Fibroblast of lung (primary cell): ENCODE data around the gene PRCD. TPM values are rescaled to one million over a fixed set of nuclear protein-coding genes. Genes with fewer than 3 reads are reported as not detected.
A peak's percentile ranks its signal among the peaks of the same experiment; 100 is the strongest.

Experiments used
- DNase-seq, 2 donors: peaks; one replicate each; pipeline versions ENCODE4 v3.0.0 to v3.0.0-alpha.2; 2010; ENCODE audit warnings: low read depth in 2 of 2
- H2AFZ ChIP-seq: 2 replicates; pipeline ENCODE4 v1.5.1; 2012; ENCODE audit warnings: low read length, control low read depth, inconsistent platforms
- H3K27ac ChIP-seq: 2 replicates; pipeline ENCODE4 v1.5.1; 2011; ENCODE audit warnings: low read length, control low read depth; ENCODE audit not compliant: insufficient read depth
- H3K27me3 ChIP-seq: 2 replicates; pipeline ENCODE4 v1.5.1; 2011; ENCODE audit warnings: mild to moderate bottlenecking, low read length; ENCODE audit not compliant: control insufficient read depth, insufficient read depth
- H3K36me3 ChIP-seq: 2 replicates; pipeline ENCODE4 v1.5.1; 2011; ENCODE audit warnings: low read length; ENCODE audit not compliant: control insufficient read depth, insufficient read depth
- H3K4me1 ChIP-seq: 2 replicates; pipeline ENCODE4 v1.5.1; 2011; ENCODE audit warnings: low read length; ENCODE audit not compliant: control insufficient read depth, insufficient read depth; ENCODE audit errors: extremely low read depth
- H3K4me2 ChIP-seq: 2 replicates; pipeline ENCODE4 v1.5.1; 2011; ENCODE audit warnings: low read length, control low read depth; ENCODE audit not compliant: insufficient read depth; ENCODE audit errors: extremely low read depth
- H3K4me3 ChIP-seq, 4 experiments: fragments of 200-600 bp in 1 of 4; sonication (generic) in 1 of 4; replicated peaks in 1 of 4; 2 replicates each; pipeline ENCODE4 v1.5.1; 2011 to 2016; ENCODE audit warnings: low read length in 4 of 4, low read depth in 3 of 4, mild to moderate bottlenecking in 3 of 4, control low read depth in 2 of 4, inconsistent platforms in 1 of 4, mixed read lengths in 1 of 4; ENCODE audit not compliant: insufficient read depth in 1 of 4; ENCODE audit errors: control extremely low read depth in 1 of 4
- H3K79me2 ChIP-seq: 2 replicates; pipeline ENCODE4 v1.5.1; 2012; ENCODE audit warnings: mild to moderate bottlenecking, low read length, inconsistent platforms; ENCODE audit not compliant: control insufficient read depth, insufficient read depth
- H3K9ac ChIP-seq: 2 replicates; pipeline ENCODE4 v1.5.1; 2011; ENCODE audit warnings: mild to moderate bottlenecking, low read length, control low read depth; ENCODE audit not compliant: insufficient read depth
- H3K9me3 ChIP-seq: 2 replicates; pipeline ENCODE4 v1.5.1; 2012; ENCODE audit warnings: low read depth, low read length; ENCODE audit not compliant: control insufficient read depth, insufficient read depth
- H4K20me1 ChIP-seq: 2 replicates; pipeline ENCODE4 v1.5.1; 2011; ENCODE audit warnings: low read length; ENCODE audit not compliant: control insufficient read depth, insufficient read depth; ENCODE audit errors: extremely low read depth
- EZH2 ChIP-seq: IDR thresholded peaks from 2 replicates; pipeline ENCODE4 v1.5.1; 2012; ENCODE audit warnings: low read length, control low read depth, mild to moderate bottlenecking; ENCODE audit errors: missing control alignments
- polyA plus RNA-seq, 2 donors: library from polyadenylated mRNA; depleted of rRNA in 1 of 2; stranded (reverse) in 1 of 2; unstranded in 1 of 2; fragments of >200 nt; gene quantifications; 2 replicates each; pipeline ENCODE4 v1.2.1, GENCODE V29; 2011 to 2012; ENCODE audit warnings: missing spikeins in 1 of 2
- total RNA-seq: library from RNA; depleted of rRNA; stranded (reverse); fragments of >200 nt; gene quantifications from 2 replicates; pipeline ENCODE4 v1.2.1, GENCODE V29; 2014
- TF ChIP-seq, protein P1 (sequence below), 2 donors: IDR thresholded peaks in 1 of 2; conservative IDR thresholded peaks in 1 of 2; 1 replicate in 1 of 2; 2 replicates in 1 of 2; pipeline ENCODE4 v1.5.1; 2011 to 2012; ENCODE audit warnings: low read length in 2 of 2, control low read depth in 1 of 2, inconsistent platforms in 1 of 2, low read depth in 1 of 2, mild to moderate bottlenecking in 1 of 2

The PRCD gene
- total and polyA plus RNA-seq, 2 donors (not counting 1 experiment from before 2014, with no cell fraction given) = 0.89 to 4.3 TPM

DNA sequence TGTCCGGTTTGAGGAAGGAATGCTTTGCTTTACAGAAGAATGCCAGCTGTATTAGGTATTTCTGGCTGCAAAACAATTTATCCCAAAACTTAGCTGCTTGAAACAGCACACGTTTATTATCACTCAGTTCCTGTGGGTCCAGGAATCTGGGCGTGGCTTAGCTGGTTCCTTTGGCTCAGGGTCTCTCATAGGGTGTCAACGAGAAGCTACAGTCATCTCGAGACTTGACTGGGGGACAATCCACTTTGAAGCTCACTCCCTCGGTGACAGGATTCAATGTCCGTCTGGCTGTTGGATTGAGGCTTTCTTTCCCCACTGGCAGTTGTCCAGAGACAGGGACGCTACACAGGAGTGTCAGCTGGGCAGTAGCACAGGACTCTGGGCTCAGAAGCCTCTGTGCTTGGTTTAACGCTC is 29.0 kb upstream of the PRCD start:
- Histone ChIP-seq H3K36me3 (no peaks in the 10 kb centered on the region), H3K27ac (no peak overlapping the region), H3K4me1 (peaks cover 10% of the 10 kb centered on the region), H3K4me3 (no peak overlapping the region), H3K9ac (no peak overlapping the region), H3K9me3 (no peaks in the 10 kb centered on the region), H3K79me2 (no peaks in the 10 kb centered on the region), H3K4me2 (no peak overlapping the region), H2AFZ (no peak overlapping the region), H4K20me1 (no peaks in the 10 kb centered on the region), H3K27me3 (peaks cover 4% of the 10 kb centered on the region)
- DNase-seq = peak in 1 of 2 donors; percentile 55
- TF ChIP-seq, protein P1, sequence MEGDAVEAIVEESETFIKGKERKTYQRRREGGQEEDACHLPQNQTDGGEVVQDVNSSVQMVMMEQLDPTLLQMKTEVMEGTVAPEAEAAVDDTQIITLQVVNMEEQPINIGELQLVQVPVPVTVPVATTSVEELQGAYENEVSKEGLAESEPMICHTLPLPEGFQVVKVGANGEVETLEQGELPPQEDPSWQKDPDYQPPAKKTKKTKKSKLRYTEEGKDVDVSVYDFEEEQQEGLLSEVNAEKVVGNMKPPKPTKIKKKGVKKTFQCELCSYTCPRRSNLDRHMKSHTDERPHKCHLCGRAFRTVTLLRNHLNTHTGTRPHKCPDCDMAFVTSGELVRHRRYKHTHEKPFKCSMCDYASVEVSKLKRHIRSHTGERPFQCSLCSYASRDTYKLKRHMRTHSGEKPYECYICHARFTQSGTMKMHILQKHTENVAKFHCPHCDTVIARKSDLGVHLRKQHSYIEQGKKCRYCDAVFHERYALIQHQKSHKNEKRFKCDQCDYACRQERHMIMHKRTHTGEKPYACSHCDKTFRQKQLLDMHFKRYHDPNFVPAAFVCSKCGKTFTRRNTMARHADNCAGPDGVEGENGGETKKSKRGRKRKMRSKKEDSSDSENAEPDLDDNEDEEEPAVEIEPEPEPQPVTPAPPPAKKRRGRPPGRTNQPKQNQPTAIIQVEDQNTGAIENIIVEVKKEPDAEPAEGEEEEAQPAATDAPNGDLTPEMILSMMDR (conservative IDR thresholded peaks at IDR 0.05 in 1 of 2, IDR thresholded peaks at IDR 0.05 in 1 of 2; ENCODE audit: low read depth in 1 of 2, low read length in 2 of 2) = no peak
- no peak for TF ChIP-seq EZH2

DNA sequence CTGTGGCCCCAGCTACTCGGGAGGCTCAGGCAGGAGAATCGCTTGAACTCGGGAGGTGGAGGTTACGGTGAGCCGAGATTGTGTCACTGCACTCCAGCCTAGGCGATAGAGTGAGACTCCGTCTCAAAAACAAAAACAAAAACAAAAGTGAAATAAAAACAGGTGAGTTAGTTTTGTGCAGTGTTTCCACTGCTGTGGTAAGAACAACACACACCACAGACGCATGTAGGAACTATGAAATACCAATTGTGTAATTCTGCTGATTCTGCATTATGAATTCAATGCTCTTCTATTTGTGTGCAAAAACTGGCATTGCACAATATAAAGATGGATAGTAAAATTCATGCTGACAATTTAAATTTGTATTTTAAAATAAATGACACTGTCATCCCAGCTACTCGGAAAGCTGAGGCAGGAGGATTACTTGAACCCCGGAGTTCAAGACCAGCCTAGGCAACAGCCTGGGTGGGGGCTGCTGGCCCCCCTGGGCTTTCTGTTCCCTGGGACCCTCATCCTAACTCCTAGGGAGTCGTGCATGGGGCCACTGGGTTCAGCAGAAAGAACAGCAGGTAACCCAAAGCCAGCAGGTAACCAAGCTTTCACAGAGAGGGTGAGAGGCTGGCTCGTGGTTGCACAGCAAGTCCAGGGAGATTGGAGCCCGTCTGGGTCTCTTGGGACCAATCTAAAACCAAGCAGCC is 28.0 kb upstream of the PRCD start:
- H3K4me3 ChIP-seq = no peak overlapping the region
- H3K36me3 ChIP-seq = no peaks in the 10 kb centered on the region
- no peak for TF ChIP-seq EZH2
- TF ChIP-seq, protein P1 (conservative IDR thresholded peaks at IDR 0.05 in 1 of 2, IDR thresholded peaks at IDR 0.05 in 1 of 2; ENCODE audit: low read depth in 1 of 2, low read length in 2 of 2) = no peak
- H3K27ac ChIP-seq = no peak overlapping the region
- DNase-seq = peak in 1 of 2 donors; percentile 55
- H3K27me3 ChIP-seq = peaks cover 3% of the 10 kb centered on the region
- no peaks in the 10 kb centered on the region for H4K20me1 ChIP-seq
- H3K79me2 ChIP-seq = no peaks in the 10 kb centered on the region
- peaks cover 10% of the 10 kb centered on the region for H3K4me1 ChIP-seq
- no peak overlapping the region for H3K4me2 ChIP-seq
- no peak overlapping the region for H3K9ac ChIP-seq
- H2AFZ ChIP-seq = no peak overlapping the region
- no peaks in the 10 kb centered on the region for H3K9me3 ChIP-seq

DNA sequence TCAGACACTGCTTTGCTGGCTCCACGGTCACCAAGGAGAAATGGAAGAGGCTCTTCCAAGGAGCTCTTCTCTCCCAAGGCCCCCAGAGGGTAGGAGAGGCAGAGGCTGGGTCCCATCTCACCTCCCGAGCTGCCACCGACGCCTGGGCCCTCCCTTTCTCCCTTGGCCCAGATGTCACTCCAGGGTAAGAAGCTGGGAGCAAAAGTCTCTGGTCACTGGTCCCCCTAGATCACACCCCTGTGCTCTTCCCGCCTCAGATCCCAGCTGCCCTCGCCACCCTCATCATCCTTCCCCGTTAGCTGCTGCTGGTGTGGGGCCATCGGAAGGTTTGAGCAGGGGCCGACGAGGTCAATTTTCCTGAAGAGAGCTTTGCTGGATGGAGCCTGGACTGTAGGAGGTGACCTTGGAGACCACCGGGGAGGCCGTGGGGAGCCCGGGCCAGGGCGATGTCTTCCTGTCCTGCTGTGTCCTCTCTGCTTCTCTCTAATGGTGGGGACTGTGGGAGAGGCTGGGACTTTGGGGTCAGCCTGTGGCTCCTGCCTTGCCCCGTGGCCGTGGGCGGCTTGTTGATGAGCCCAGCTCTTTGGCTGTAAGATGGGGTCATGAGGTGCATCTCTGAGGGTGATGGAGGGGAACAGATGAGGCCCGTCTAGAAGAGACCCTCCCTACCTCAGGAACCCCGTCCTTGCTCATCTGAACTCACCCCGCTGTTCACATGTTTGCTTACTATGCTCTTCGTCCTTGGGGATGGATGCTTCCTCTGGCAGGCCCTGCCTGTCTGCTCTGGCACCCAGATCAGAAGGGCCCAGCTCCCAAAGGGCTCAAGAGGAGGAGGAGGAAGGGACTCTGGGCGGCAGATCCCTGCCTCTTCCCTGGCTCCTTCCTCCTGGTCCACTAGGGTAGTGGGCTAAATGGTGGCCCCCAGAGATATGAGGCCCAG is 27.2 kb upstream of the PRCD start:
- Histone ChIP-seq H3K4me3 (no peak overlapping the region), H3K27me3 (peaks cover 2% of the 10 kb centered on the region), H3K9ac (no peak overlapping the region), H3K79me2 (no peaks in the 10 kb centered on the region), H3K4me2 (no peak overlapping the region), H3K4me1 (peaks cover 10% of the 10 kb centered on the region), H3K9me3 (no peaks in the 10 kb centered on the region), H4K20me1 (no peaks in the 10 kb centered on the region), H3K27ac (no peak overlapping the region), H3K36me3 (no peaks in the 10 kb centered on the region), H2AFZ (no peak overlapping the region)
- DNase-seq = no peak
- TF ChIP-seq, protein P1 (conservative IDR thresholded peaks at IDR 0.05 in 1 of 2, IDR thresholded peaks at IDR 0.05 in 1 of 2; ENCODE audit: low read depth in 1 of 2, low read length in 2 of 2) = no peak
- TF ChIP-seq EZH2 = no peak
